ENCODE data around the gene AXIN2. TPM values are rescaled to one million over a fixed set of nuclear protein-coding genes. Genes with fewer than 3 reads are reported as not detected.

Gene AXIN2
- total and polyA plus RNA-seq, 10 of the 15 experiments (the other 5 are each of a cell fraction or from before 2014, with no cell fraction given) = 0.47 to 7.8 (median 3.1) TPM

DNA sequence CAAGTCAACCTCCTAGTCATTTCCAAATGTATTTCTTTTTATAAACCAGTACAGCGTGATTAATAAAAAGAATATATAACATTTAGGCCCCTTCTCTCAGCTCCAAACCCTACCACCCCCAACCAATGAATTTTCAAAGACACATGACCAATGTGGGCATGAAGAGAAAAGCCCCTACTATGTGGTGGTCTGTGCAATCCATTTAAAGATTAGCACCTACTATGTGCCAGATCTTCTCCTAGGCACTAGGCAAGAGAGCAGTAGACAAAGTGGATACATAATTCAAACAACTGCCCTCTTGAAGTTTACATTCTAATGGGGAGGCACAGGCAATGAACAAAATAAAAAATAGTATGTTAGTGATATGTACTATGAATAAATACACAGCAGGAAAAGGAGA is 19.4 kb downstream of the AXIN2 start (continued):
- TF ChIP-seq MEF2A (IDR thresholded peaks at IDR 0.05; ENCODE audit: insufficient read depth, low read depth, low read length) = no peak
- TF ChIP-seq SIX5 (IDR thresholded peaks at IDR 0.05; ENCODE audit: low read depth, low read length, severe bottlenecking) = no peak

DNA sequence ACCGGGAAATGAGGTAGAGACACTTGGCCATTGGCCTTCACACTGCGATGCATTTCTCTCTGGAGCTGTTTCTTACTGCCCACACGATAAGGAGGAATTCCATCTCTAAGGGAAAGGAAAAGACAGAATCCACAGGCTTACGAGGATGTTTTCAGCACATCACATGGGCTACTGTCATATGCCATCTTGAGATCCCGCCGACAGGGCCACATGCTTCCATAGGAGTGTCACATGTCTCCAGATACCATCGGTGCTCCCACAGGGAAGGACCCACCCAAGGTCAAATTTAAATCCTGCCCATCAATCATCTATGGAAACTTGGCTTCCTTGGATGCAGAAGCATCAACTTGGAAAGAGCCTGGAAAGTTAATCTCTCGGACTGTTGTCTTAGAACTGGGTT is 20.0 kb downstream of the AXIN2 start:
- intact Hi-C loops (cut with micrococcal nuclease; ENCODE audit: unreplicated experiment) = no loop called here
- Histone ChIP-seq H3K27me3 (replicated peaks in 1 of 2; ENCODE audit: control insufficient read depth in 2 of 2, insufficient read depth in 2 of 2, low read length in 1 of 2) (no peaks in the 10 kb centered on the region), H3K4me1 (ENCODE audit: control insufficient read depth, insufficient read depth, low read length) (no peaks in the 10 kb centered on the region), H3K4me3 (no peak overlapping the region), H3K4me2 (ENCODE audit: control insufficient read depth, insufficient read depth) (no peak overlapping the region), H4K20me1 (ENCODE audit: control insufficient read depth, insufficient read depth) (no peaks in the 10 kb centered on the region), H2AFZ (ENCODE audit: control insufficient read depth, low read depth, low read length) (no peak overlapping the region), H3K27ac (ENCODE audit: control insufficient read depth, insufficient read depth) (no peak overlapping the region), H3K9ac (ENCODE audit: control insufficient read depth, insufficient read depth, low read length) (no peak overlapping the region), H3K9me3 (replicated peaks; ENCODE audit: control insufficient read depth, insufficient read depth, low read length) (no peaks in the 10 kb centered on the region), H3K79me2 (ENCODE audit: control insufficient read depth, insufficient read depth, low read length) (no peaks in the 10 kb centered on the region), H3K36me3 (ENCODE audit: control insufficient read depth in 2 of 2, insufficient read depth in 2 of 2, low read length in 1 of 2) (peaks cover 0 to 7% of the 10 kb centered on the region in 2 experiments; a peak in 2 of 4 replicates)
- ChIA-PET CTCF (no interaction called here), SMC1A (ENCODE audit: uncharacterized antibody, unreplicated experiment) (no interaction called here), POLR2A (no interaction called here), RAD21 (ENCODE audit: unreplicated experiment) (no interaction called here)
- ATAC-seq (no peak), FAIRE-seq (no peak), DNase-seq (ENCODE audit: low read depth, low spot score) (no peak)
- WGBS (ENCODE audit: insufficient coverage, insufficient replicate concordance, low lambda C conversion rate, missing lambda C conversion rate) = 57% methylated on average over 8 of the region's 8 CpGs
- in situ Hi-C loops (cut with MboI) = no loop called here
- BruUV-seq (replicated peaks) = no TSS peak
- TF ChIP-seq MEF2A (IDR thresholded peaks at IDR 0.05; ENCODE audit: insufficient read depth, low read depth, low read length) (no peak), CHD2 (IDR thresholded peaks at IDR 0.05; ENCODE audit: borderline replicate concordance, low read depth, low read length) (no peak), CHD1 (IDR thresholded peaks at IDR 0.05; ENCODE audit: low read depth, low read length) (no peak), ZNF274 (IDR thresholded peaks at IDR 0.05; ENCODE audit: insufficient read depth, insufficient read length) (no peak), FOS (IDR thresholded peaks at IDR 0.05; ENCODE audit: borderline replicate concordance, extremely low read depth, insufficient read length) (no peak), EGR1 (IDR thresholded peaks at IDR 0.05; ENCODE audit: borderline replicate concordance in 1 of 2, low read depth in 2 of 2, low read length in 2 of 2) (no peak), TBL1XR1 (IDR thresholded peaks at IDR 0.05; ENCODE audit: low read depth, low read length) (no peak)
- TF ChIP-seq, protein P1, sequence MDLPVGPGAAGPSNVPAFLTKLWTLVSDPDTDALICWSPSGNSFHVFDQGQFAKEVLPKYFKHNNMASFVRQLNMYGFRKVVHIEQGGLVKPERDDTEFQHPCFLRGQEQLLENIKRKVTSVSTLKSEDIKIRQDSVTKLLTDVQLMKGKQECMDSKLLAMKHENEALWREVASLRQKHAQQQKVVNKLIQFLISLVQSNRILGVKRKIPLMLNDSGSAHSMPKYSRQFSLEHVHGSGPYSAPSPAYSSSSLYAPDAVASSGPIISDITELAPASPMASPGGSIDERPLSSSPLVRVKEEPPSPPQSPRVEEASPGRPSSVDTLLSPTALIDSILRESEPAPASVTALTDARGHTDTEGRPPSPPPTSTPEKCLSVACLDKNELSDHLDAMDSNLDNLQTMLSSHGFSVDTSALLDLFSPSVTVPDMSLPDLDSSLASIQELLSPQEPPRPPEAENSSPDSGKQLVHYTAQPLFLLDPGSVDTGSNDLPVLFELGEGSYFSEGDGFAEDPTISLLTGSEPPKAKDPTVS (IDR thresholded peaks at IDR 0.05; ENCODE audit: low read depth, low read length) = no peak
- TF ChIP-seq, protein P2, sequence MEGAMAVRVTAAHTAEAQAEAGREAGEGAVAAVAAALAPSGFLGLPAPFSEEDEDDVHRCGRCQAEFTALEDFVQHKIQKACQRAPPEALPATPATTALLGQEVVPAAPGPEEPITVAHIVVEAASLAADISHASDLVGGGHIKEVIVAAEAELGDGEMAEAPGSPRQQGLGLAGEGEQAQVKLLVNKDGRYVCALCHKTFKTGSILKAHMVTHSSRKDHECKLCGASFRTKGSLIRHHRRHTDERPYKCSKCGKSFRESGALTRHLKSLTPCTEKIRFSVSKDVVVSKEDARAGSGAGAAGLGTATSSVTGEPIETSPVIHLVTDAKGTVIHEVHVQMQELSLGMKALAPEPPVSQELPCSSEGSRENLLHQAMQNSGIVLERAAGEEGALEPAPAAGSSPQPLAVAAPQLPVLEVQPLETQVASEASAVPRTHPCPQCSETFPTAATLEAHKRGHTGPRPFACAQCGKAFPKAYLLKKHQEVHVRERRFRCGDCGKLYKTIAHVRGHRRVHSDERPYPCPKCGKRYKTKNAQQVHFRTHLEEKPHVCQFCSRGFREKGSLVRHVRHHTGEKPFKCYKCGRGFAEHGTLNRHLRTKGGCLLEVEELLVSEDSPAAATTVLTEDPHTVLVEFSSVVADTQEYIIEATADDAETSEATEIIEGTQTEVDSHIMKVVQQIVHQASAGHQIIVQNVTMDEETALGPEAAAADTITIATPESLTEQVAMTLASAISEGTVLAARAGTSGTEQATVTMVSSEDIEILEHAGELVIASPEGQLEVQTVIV (IDR thresholded peaks at IDR 0.05; ENCODE audit: borderline replicate concordance, partially characterized antibody) = no peak
- TF ChIP-seq, protein P3, sequence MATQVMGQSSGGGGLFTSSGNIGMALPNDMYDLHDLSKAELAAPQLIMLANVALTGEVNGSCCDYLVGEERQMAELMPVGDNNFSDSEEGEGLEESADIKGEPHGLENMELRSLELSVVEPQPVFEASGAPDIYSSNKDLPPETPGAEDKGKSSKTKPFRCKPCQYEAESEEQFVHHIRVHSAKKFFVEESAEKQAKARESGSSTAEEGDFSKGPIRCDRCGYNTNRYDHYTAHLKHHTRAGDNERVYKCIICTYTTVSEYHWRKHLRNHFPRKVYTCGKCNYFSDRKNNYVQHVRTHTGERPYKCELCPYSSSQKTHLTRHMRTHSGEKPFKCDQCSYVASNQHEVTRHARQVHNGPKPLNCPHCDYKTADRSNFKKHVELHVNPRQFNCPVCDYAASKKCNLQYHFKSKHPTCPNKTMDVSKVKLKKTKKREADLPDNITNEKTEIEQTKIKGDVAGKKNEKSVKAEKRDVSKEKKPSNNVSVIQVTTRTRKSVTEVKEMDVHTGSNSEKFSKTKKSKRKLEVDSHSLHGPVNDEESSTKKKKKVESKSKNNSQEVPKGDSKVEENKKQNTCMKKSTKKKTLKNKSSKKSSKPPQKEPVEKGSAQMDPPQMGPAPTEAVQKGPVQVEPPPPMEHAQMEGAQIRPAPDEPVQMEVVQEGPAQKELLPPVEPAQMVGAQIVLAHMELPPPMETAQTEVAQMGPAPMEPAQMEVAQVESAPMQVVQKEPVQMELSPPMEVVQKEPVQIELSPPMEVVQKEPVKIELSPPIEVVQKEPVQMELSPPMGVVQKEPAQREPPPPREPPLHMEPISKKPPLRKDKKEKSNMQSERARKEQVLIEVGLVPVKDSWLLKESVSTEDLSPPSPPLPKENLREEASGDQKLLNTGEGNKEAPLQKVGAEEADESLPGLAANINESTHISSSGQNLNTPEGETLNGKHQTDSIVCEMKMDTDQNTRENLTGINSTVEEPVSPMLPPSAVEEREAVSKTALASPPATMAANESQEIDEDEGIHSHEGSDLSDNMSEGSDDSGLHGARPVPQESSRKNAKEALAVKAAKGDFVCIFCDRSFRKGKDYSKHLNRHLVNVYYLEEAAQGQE (IDR thresholded peaks at IDR 0.05; ENCODE audit: low read depth, low read length) = no peak
- TF ChIP-seq, protein P4, sequence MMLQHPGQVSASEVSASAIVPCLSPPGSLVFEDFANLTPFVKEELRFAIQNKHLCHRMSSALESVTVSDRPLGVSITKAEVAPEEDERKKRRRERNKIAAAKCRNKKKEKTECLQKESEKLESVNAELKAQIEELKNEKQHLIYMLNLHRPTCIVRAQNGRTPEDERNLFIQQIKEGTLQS (IDR thresholded peaks at IDR 0.05; ENCODE audit: borderline replicate concordance, extremely low read depth, low read depth, low read length) = no peak
